Thyroid gland (tissue), 4 donors: ENCODE measurements around the gene ART4.

Source experiments
- CTCF ChIP-seq, 6 experiments: fragments of 200-600 bp in 3 of 6; fragments of 450-650 bp in 3 of 6; sonication (generic) in 3 of 6; IDR thresholded peaks; one replicate each; pipeline ENCODE4 v1.5.1; 2016 to 2019; ENCODE audit warnings: antibody characterized with exemption in 6 of 6, mild to moderate bottlenecking in 2 of 6, inconsistent platforms in 1 of 6, moderate library complexity in 1 of 6
- POLR2A ChIP-seq, 2 donors: fragments of 450-650 bp; IDR thresholded peaks; one replicate each; pipeline ENCODE4 v1.6.1; 2017; ENCODE audit warnings: antibody characterized with exemption in 2 of 2, mild to moderate bottlenecking in 2 of 2, moderate library complexity in 1 of 2

GRCh38 chr12:14883686-14884085 is 40.4 kb upstream of the ART4 start:
- no peak for TF ChIP-seq CTCF (IDR thresholded peaks at IDR 0.05)
- no peak for TF ChIP-seq POLR2A (IDR thresholded peaks at IDR 0.05)
